RWPE1 (cell line): ENCODE measurements around the gene CDK15.

Experiments
- CTCF ChIA-PET: fragments of 350-600 bp; sonication (Branson Sonifier 250); formaldehyde crosslinking; extraction: SDS; loops from one replicate; lab custom pipeline; 2021; lab: Yijun Ruan, JAX
- POLR2A ChIA-PET: fragments of 400-600 bp; formaldehyde crosslinking; extraction: SDS; loops from one replicate; lab custom pipeline; 2020; ENCODE audit warnings: antibody characterized with exemption; ENCODE audit not compliant: low non-redundant PET; lab: Yijun Ruan, JAX
- DNase-seq: peaks from one replicate; pipeline ENCODE4 v3.0.0; 2012; ENCODE audit warnings: low spot score
- H3K27ac ChIP-seq: fragments of 450-650 bp; 2 replicates; pipeline ENCODE4 v1.5.1; 2017
- CTCF ChIP-seq: fragments of 450-650 bp; conservative IDR thresholded peaks from 2 replicates; pipeline ENCODE4 v1.5.1; 2017; ENCODE audit warnings: low read depth, mild to moderate bottlenecking

The CDK15 gene

GRCh38 chr2:201777869-201778268, 28.5 kb upstream of the CDK15 start:
- TF ChIP-seq CTCF: no peak
- ChIA-PET POLR2A (no interaction called here), CTCF (interaction anchor here (0.7 kb wide), 1 partner anchor 282 kb away, joined by 3 read pairs; no protein-coding TSS in a partner anchor)
- no peak overlapping the region for H3K27ac ChIP-seq
- DNase-seq: no peak

- TF ChIP-seq CTCF: no peak
- peak overlapping the region; percentile 86 for H3K27ac ChIP-seq
- POLR2A ChIA-PET: interaction anchor here (0.6 to 1.4 kb wide), 3 partner anchors 12 to 136 kb away, joined by 3 to 6 read pairs (median 4); no protein-coding TSS in a partner anchor
- CTCF ChIA-PET: interaction anchor here (0.6 to 0.7 kb wide), 2 partner anchors 47 to 214 kb away, joined by 3 to 7 read pairs; no protein-coding TSS in a partner anchor
- no peak for DNase-seq
Observed at GRCh38 chr2:201779901-201780673, 26.2 kb upstream of the CDK15 start.

- ChIA-PET POLR2A (interaction anchor here (0.6 to 1.4 kb wide), 3 partner anchors 13 to 137 kb away, joined by 3 to 6 read pairs (median 4); no protein-coding TSS in a partner anchor), CTCF (interaction anchor here (0.6 to 0.7 kb wide), 4 partner anchors 46 to 598 kb away, joined by 3 to 7 read pairs (median 4); no protein-coding TSS in a partner anchor)
- peak within 1 kb of the TSS; percentile 86 for H3K27ac ChIP-seq
- DNase-seq: peak; percentile 94
- no peak for TF ChIP-seq CTCF
Observed at GRCh38 chr2:201780674-201781493, 25.5 kb upstream of the CDK15 start, which contains the start of gene ALS2. Gene ALS2, minus strand, starts transcription at chr2:201780933. Its CDS starts 12,048 bp downstream, at chr2:201768885.

- TF ChIP-seq CTCF: no peak
- no peak for DNase-seq
- peak overlapping the region; percentile 86 for H3K27ac ChIP-seq
- POLR2A ChIA-PET: interaction anchor here (1.0 kb wide), 1 partner anchor 138 kb away, joined by 6 read pairs; no protein-coding TSS in a partner anchor
- CTCF ChIA-PET: interaction anchor here (0.6 kb wide), 1 partner anchor 340 kb away, joined by 3 read pairs; no protein-coding TSS in a partner anchor
Observed at GRCh38 chr2:201781557-201782051, 24.7 kb upstream of the CDK15 start.

GRCh38 chr2:201784563-201784962, 21.8 kb upstream of the CDK15 start:
- ChIA-PET CTCF (interaction anchor here (0.5 kb wide), 1 partner anchor 272 kb away, joined by 3 read pairs; no protein-coding TSS in a partner anchor), POLR2A (no interaction called here)
- TF ChIP-seq CTCF: no peak

More at GRCh38 chr2:201784563-201784962, 21.8 kb upstream of the CDK15 start:
- no peak overlapping the region for H3K27ac ChIP-seq
- no peak for DNase-seq
